GM13976 (cell line): Measurements from ENCODE around the gene ING2.

Source experiments
- DNase-seq: peaks from one replicate; pipeline ENCODE4 v3.0.0; 2012; ENCODE audit warnings: low spot score
- CTCF ChIP-seq: IDR thresholded peaks from 2 replicates; pipeline ENCODE4 v1.5.1; 2012; ENCODE audit warnings: borderline replicate concordance, mild to moderate bottlenecking; ENCODE audit not compliant: insufficient read depth; ENCODE audit errors: extremely low read depth, missing control alignments, control extremely low read depth
- in situ Hi-C: fragments of 300-500 bp; cut with MboI; formaldehyde crosslinking; loops from one replicate; pipeline ENCODE4 v1.12.0; 2022; ENCODE audit warnings: low sequenced_read_pairs, mixed read lengths, inconsistent platforms; ENCODE audit not compliant: unreplicated experiment

ING2 gene

GRCh38 chr4:183508697-183509335, 4.0 kb downstream of the ING2 start:
- no peak for DNase-seq
- no peak for TF ChIP-seq CTCF
- in situ Hi-C loops: no loop called here

- in situ Hi-C loops: no loop called here
- no peak for DNase-seq
- no peak for TF ChIP-seq CTCF
These were observed 10.6 kb downstream of the ING2 start for GRCh38 chr4:183515411-183515810.

- no peak for DNase-seq
- TF ChIP-seq CTCF: no peak
- in situ Hi-C loops: no loop called here
These were observed 12.3 kb downstream of the ING2 start for GRCh38 chr4:183517194-183517593.

GRCh38 chr4:183517781-183518180, 12.9 kb downstream of the ING2 start:
- no peak for TF ChIP-seq CTCF
- in situ Hi-C loops: no loop called here
- no peak for DNase-seq

- in situ Hi-C loops: no loop called here
- TF ChIP-seq CTCF: no peak
- no peak for DNase-seq
These were observed 18.0 kb downstream of the ING2 start for GRCh38 chr4:183522821-183523220.

GRCh38 chr4:183527326-183527725, 22.5 kb downstream of the ING2 start:
- TF ChIP-seq CTCF: no peak
- no peak for DNase-seq
- in situ Hi-C loops: no loop called here
